H1 (cell line): ENCODE results near the gene BRD1. TPM values are rescaled to one million over a fixed set of nuclear protein-coding genes. Genes with fewer than 3 reads are reported as not detected.

Source experiments
- CTCF ChIA-PET: fragments of 300-600 bp; sonication (Branson Sonifier 250); formaldehyde crosslinking; loops from one replicate; lab custom pipeline; 2021; ENCODE audit not compliant: partially characterized antibody; lab: Charles Lee
- POLR2A ChIA-PET: fragments of 300-600 bp; sonication (Branson Sonifier 250); formaldehyde crosslinking; loops from one replicate; lab custom pipeline; 2021; ENCODE audit warnings: inconsistent platforms; ENCODE audit not compliant: partially characterized antibody; lab: Charles Lee
- DNase-seq, 2 experiments: peaks; one replicate each; pipeline versions ENCODE4 v3.0.0 to v3.0.0-alpha.2; 2010 to 2022; ENCODE audit warnings: low spot score in 2 of 2, low read depth in 1 of 2, mixed read lengths in 1 of 2
- FAIRE-seq: peaks from 2 replicates; lab custom pipeline; 2011; peaks lifted over from hg19 to GRCh38; lab: Jason Lieb, UNC
- H2AFZ ChIP-seq: 2 replicates; pipeline ENCODE4 v1.8.1; 2012; ENCODE audit warnings: low read length, inconsistent platforms
- H2AK5ac ChIP-seq: 2 replicates; pipeline ENCODE4 v1.6.1; 2013; ENCODE audit warnings: low read depth, low read length
- H2BK120ac ChIP-seq: replicated peaks from 2 replicates; pipeline ENCODE3; 2013; ENCODE audit warnings: low read depth, low read length, inconsistent platforms
- H2BK12ac ChIP-seq: 2 replicates; pipeline ENCODE4 v1.6.1; 2013; ENCODE audit warnings: low read depth, low read length
- H2BK15ac ChIP-seq: 2 replicates; pipeline ENCODE4 v1.6.1; 2013; ENCODE audit warnings: low read length
- H2BK20ac ChIP-seq: 2 replicates; pipeline ENCODE4 v1.6.1; 2013; ENCODE audit warnings: low read length
- H2BK5ac ChIP-seq: 2 replicates; pipeline ENCODE4 v1.6.1; 2013; ENCODE audit warnings: low read depth, low read length
- H3K14ac ChIP-seq: 2 replicates; pipeline ENCODE4 v1.6.1; 2013; ENCODE audit warnings: inconsistent platforms; ENCODE audit not compliant: insufficient read length
- H3K18ac ChIP-seq: 2 replicates; pipeline ENCODE4 v1.6.1; 2013; ENCODE audit warnings: low read length; ENCODE audit errors: extremely low read depth
- H3K23ac ChIP-seq: 2 replicates; pipeline ENCODE4 v1.6.1; 2013; ENCODE audit warnings: inconsistent platforms; ENCODE audit not compliant: insufficient read length
- H3K23me2 ChIP-seq: 2 replicates; pipeline ENCODE4 v1.6.1; 2013; ENCODE audit warnings: low read depth, low read length
- H3K27ac ChIP-seq: 2 replicates; pipeline ENCODE4 v1.6.1; 2011; ENCODE audit warnings: low read depth, low read length, inconsistent platforms
- H3K27me3 ChIP-seq, 4 experiments: replicated peaks in 1 of 4; 1 replicate in 1 of 4; 2 replicates in 3 of 4; pipeline versions ENCODE4 v1.6.1 to v1.8.1; 2011 to 2013; ENCODE audit warnings: low read length in 3 of 4, mild to moderate bottlenecking in 3 of 4, inconsistent platforms in 2 of 4, mixed read lengths in 2 of 4, moderate library complexity in 1 of 4; ENCODE audit not compliant: control insufficient read depth in 3 of 4, insufficient read depth in 3 of 4; ENCODE audit errors: extremely low read depth in 1 of 4
- H3K36me3 ChIP-seq, 4 experiments: 2 replicates each; pipeline versions ENCODE4 v1.6.1 to v1.8.1; 2011 to 2013; ENCODE audit warnings: mild to moderate bottlenecking in 4 of 4, low read length in 3 of 4, moderate library complexity in 2 of 4, control low read depth in 1 of 4, inconsistent platforms in 1 of 4; ENCODE audit not compliant: insufficient read depth in 4 of 4, control insufficient read depth in 2 of 4
- H3K4ac ChIP-seq: replicated peaks from 2 replicates; pipeline ENCODE3; 2013; ENCODE audit warnings: low read length, low read depth, mixed read lengths, inconsistent platforms; ENCODE audit not compliant: insufficient read length
- H3K4me1 ChIP-seq, 4 experiments: replicated peaks in 1 of 4; 1 replicate in 1 of 4; 2 replicates in 3 of 4; pipeline versions ENCODE4 v1.6.1 to v1.8.1; 2011 to 2013; ENCODE audit warnings: low read length in 3 of 4, inconsistent platforms in 2 of 4, mixed read lengths in 1 of 4; ENCODE audit not compliant: insufficient read depth in 4 of 4, control insufficient read depth in 3 of 4
- H3K4me2 ChIP-seq, 2 experiments: 2 replicates each; pipeline versions ENCODE4 v1.6.1 to v1.8.1; 2011 to 2013; ENCODE audit warnings: low read depth in 2 of 2, low read length in 2 of 2, control low read depth in 1 of 2, inconsistent platforms in 1 of 2, mild to moderate bottlenecking in 1 of 2; ENCODE audit not compliant: insufficient read depth in 1 of 2
- H3K4me3 ChIP-seq, 4 experiments: fragments of 200-600, 300-600 bp in 1 of 4; sonication (generic), shearing (Covaris generic), sonication (Bioruptor Twin) in 1 of 4; 2 replicates each; pipeline versions ENCODE4 v1.5.1 to v1.8.1; 2011 to 2016; ENCODE audit warnings: low read length in 4 of 4, low read depth in 3 of 4, control low read depth in 2 of 4, inconsistent platforms in 2 of 4, mild to moderate bottlenecking in 2 of 4, mixed read lengths in 1 of 4, moderate library complexity in 1 of 4; ENCODE audit not compliant: insufficient read depth in 2 of 4; ENCODE audit errors: extremely low read depth in 1 of 4
- H3K56ac ChIP-seq: replicated peaks from 2 replicates; pipeline ENCODE3; 2013; ENCODE audit warnings: low read depth, mild to moderate bottlenecking, mixed read lengths, low read length, inconsistent platforms; ENCODE audit not compliant: insufficient read length
- H3K79me1 ChIP-seq: 2 replicates; pipeline ENCODE4 v1.6.1; 2013; ENCODE audit warnings: low read depth, low read length, control low read depth
- H3K79me2 ChIP-seq, 2 experiments: 2 replicates each; pipeline versions ENCODE4 v1.6.1 to v1.8.1; 2012 to 2013; ENCODE audit warnings: low read length in 2 of 2, mild to moderate bottlenecking in 2 of 2, inconsistent platforms in 1 of 2; ENCODE audit not compliant: insufficient read depth in 2 of 2, control insufficient read depth in 1 of 2
- H3K9ac ChIP-seq, 4 experiments: replicated peaks in 1 of 4; 1 replicate in 1 of 4; 2 replicates in 3 of 4; pipeline versions ENCODE4 v1.6.1 to v1.8.1; 2011 to 2013; ENCODE audit warnings: low read depth in 3 of 4, low read length in 3 of 4, control low read depth in 2 of 4, mild to moderate bottlenecking in 2 of 4, moderate library complexity in 2 of 4, inconsistent platforms in 1 of 4; ENCODE audit errors: extremely low read depth in 1 of 4
- H3K9me3 ChIP-seq, 2 experiments: 2 replicates each; pipeline versions ENCODE4 v1.6.1 to v1.8.1; 2012 to 2013; ENCODE audit warnings: mild to moderate bottlenecking in 2 of 2, moderate library complexity in 2 of 2, control low read depth in 1 of 2, inconsistent platforms in 1 of 2, low read depth in 1 of 2, low read length in 1 of 2, mixed read lengths in 1 of 2; ENCODE audit not compliant: insufficient read depth in 2 of 2
- H4K20me1 ChIP-seq, 2 experiments: replicated peaks in 1 of 2; 2 replicates each; pipeline versions ENCODE3 to v1.8.1; 2011 to 2013; ENCODE audit warnings: inconsistent platforms in 2 of 2, low read length in 2 of 2, mild to moderate bottlenecking in 1 of 2; ENCODE audit not compliant: insufficient read depth in 2 of 2, control insufficient read depth in 1 of 2
- H4K5ac ChIP-seq: 2 replicates; pipeline ENCODE4 v1.6.1; 2013; ENCODE audit warnings: low read length, low read depth, mixed read lengths, inconsistent platforms; ENCODE audit not compliant: insufficient read length
- H4K8ac ChIP-seq: 2 replicates; pipeline ENCODE4 v1.8.0; 2013; ENCODE audit warnings: mild to moderate bottlenecking, moderate library complexity, low read length, inconsistent platforms; ENCODE audit not compliant: insufficient read depth; ENCODE audit errors: extremely low read depth
- H4K91ac ChIP-seq: replicated peaks from 2 replicates; pipeline ENCODE3; 2013; ENCODE audit warnings: low read length, mixed read lengths, inconsistent platforms; ENCODE audit not compliant: insufficient read length
- BCL11A ChIP-seq, 2 experiments: IDR thresholded peaks; one replicate each; pipeline ENCODE4 v1.6.1; 2011; ENCODE audit warnings: low read depth in 2 of 2, low read length in 2 of 2, mild to moderate bottlenecking in 2 of 2
- CBX8 ChIP-seq: fragments of 300-800, 300-1000 bp; sonication (generic); IDR thresholded peaks from 2 replicates; pipeline ENCODE4 v1.7.1; 2016; ENCODE audit warnings: low read depth, low read length, borderline replicate concordance
- CHD1 ChIP-seq: IDR thresholded peaks from 2 replicates; pipeline ENCODE4 v1.6.1; 2012; ENCODE audit warnings: low read depth, low read length, improper control_type of control experiment
- CREB1 ChIP-seq: IDR thresholded peaks from 2 replicates; pipeline ENCODE4 v1.6.1; 2012; ENCODE audit warnings: inconsistent platforms
- EGR1 ChIP-seq: IDR thresholded peaks from 2 replicates; pipeline ENCODE4 v1.6.1; 2011; ENCODE audit warnings: low read depth, low read length, borderline replicate concordance
- JUND ChIP-seq: IDR thresholded peaks from 2 replicates; pipeline ENCODE4 v1.6.1; 2011; ENCODE audit warnings: mild to moderate bottlenecking, improper control_type of control experiment, low read length
- KDM1A ChIP-seq: fragments of 200-600, 300-600 bp; sonication (generic); IDR thresholded peaks from 2 replicates; pipeline ENCODE4 v1.7.1; 2016; ENCODE audit warnings: mild to moderate bottlenecking, low read length, borderline replicate concordance
- MAX ChIP-seq: IDR thresholded peaks from 2 replicates; pipeline ENCODE4 v1.6.1; 2012; ENCODE audit warnings: inconsistent platforms
- POLR2A ChIP-seq, 2 experiments: IDR thresholded peaks; 1 replicate in 1 of 2; 2 replicates in 1 of 2; pipeline ENCODE4 v1.6.1; 2011; ENCODE audit warnings: low read depth in 2 of 2, low read length in 2 of 2, mild to moderate bottlenecking in 2 of 2; ENCODE audit errors: control extremely low read depth in 1 of 2
- RAD21 ChIP-seq, 2 experiments: IDR thresholded peaks in 1 of 2; conservative IDR thresholded peaks in 1 of 2; 2 replicates each; pipeline ENCODE4 v1.6.1; 2011; ENCODE audit warnings: low read depth in 2 of 2, low read length in 2 of 2, improper control_type of control experiment in 1 of 2, inconsistent platforms in 1 of 2, mild to moderate bottlenecking in 1 of 2, moderate library complexity in 1 of 2
- RXRA ChIP-seq: IDR thresholded peaks from 2 replicates; pipeline ENCODE4 v1.6.1; 2011; ENCODE audit warnings: low read depth, mild to moderate bottlenecking, low read length, moderate library complexity; ENCODE audit not compliant: insufficient read depth
- SIX5 ChIP-seq: IDR thresholded peaks from 2 replicates; pipeline ENCODE4 v1.6.1; 2011; ENCODE audit warnings: mild to moderate bottlenecking, low read depth, low read length
- SP1 ChIP-seq: IDR thresholded peaks from 2 replicates; pipeline ENCODE4 v1.6.1; 2011; ENCODE audit warnings: low read depth, low read length
- YY1 ChIP-seq: IDR thresholded peaks from 2 replicates; pipeline ENCODE4 v1.6.1; 2011; ENCODE audit warnings: low read depth, mild to moderate bottlenecking, low read length
- WGBS, 2 experiments: shearing (Covaris generic) in 1 of 2; methylation state at CpG; one replicate each; pipeline versions ENCODE4 v1.1.6 to v1.1.7; 2013 to 2015; ENCODE audit warnings: low lambda C conversion rate in 2 of 2, mixed read lengths in 2 of 2, inconsistent platforms in 1 of 2, low coverage in 1 of 2, missing lambda C conversion rate in 1 of 2; ENCODE audit not compliant: insufficient replicate concordance in 2 of 2, insufficient coverage in 1 of 2, insufficient read length in 1 of 2; ENCODE audit errors: extremely low coverage in 1 of 2, missing lambda C conversion rate in 1 of 2; 5-methylcytosine and 5-hydroxymethylcytosine counted together
- polyA plus RNA-seq, 7 experiments: library from polyadenylated mRNA; depleted of rRNA in 3 of 7; stranded (reverse) in 5 of 7; unstranded in 2 of 7; fragments of >200 nt in 5 of 7; fragments of 200-250 nt in 2 of 7; gene quantifications; 1 replicate in 5 of 7; 2 replicates in 1 of 7; 4 replicates in 1 of 7; pipeline versions ENCODE4 v1.2.1 to v1.2.3, GENCODE V29; 2011 to 2013; ENCODE audit warnings: missing spikeins in 2 of 7, mixed read lengths in 2 of 7
- total RNA-seq: library from RNA; stranded (reverse); fragmentation: NEBNext Ultra II Directional; extraction: Animal tissue kit (Norgen Biotek cat#: 25700); gene quantifications from 2 replicates; pipeline ENCODE4 v1.2.1, GENCODE V29; 2021

The BRD1 gene
- total and polyA plus RNA-seq, 2 of the 8 experiments (the other 6 are each of a cell fraction or from before 2014, with no cell fraction given), result 6.8 to 34.0 TPM

- WGBS, 2 experiments, result 89% methylated on average over 11 of the region's 11 CpGs; no CpG with 5 or more reads in 1 of the 2 experiments
- Histone ChIP-seq H3K4ac (no peak overlapping the region), H3K79me2 (peaks cover 33 to 99% of the 10 kb centered on the region in 2 experiments), H3K4me3 (no peak overlapping the region), H2AFZ (no peak overlapping the region), H4K91ac (no peak overlapping the region), H2AK5ac (no peak overlapping the region; the same call in 1 of the 2 replicates), H4K20me1 (peaks cover 21 to 53% of the 10 kb centered on the region in 2 experiments), H3K4me1 (no peaks in the 10 kb centered on the region), H3K27me3 (no peaks in the 10 kb centered on the region), H3K36me3 (peaks cover 0 to 10% (median 6%) of the 10 kb centered on the region in 4 experiments; a peak in 5 of 8 replicates), H2BK20ac (no peak overlapping the region), H3K79me1 (peaks cover 13% of the 10 kb centered on the region), H2BK15ac (no peak overlapping the region), H3K27ac (no peak overlapping the region), H3K9ac (no peak overlapping the region), H2BK5ac (no peak overlapping the region), H3K23ac (no peak overlapping the region), H2BK12ac (no peak overlapping the region), H3K56ac (no peak overlapping the region), H2BK120ac (no peak overlapping the region), H3K9me3 (no peaks in the 10 kb centered on the region), H4K5ac (no peak overlapping the region), H3K23me2 (no peaks in the 10 kb centered on the region), H4K8ac (no peak overlapping the region), H3K4me2 (no peak overlapping the region), H3K18ac (no peak overlapping the region), H3K14ac (no peak overlapping the region)
- DNase-seq (no peak), FAIRE-seq (no peak)
- POLR2A ChIA-PET, result interaction anchor here (1.6 kb wide), 2 partner anchors 8 to 13 kb away, joined by 4 to 5 read pairs; no protein-coding TSS in a partner anchor
- CTCF ChIA-PET, result interaction anchor here (0.7 to 1.7 kb wide), 3 partner anchors 10 to 26 kb away, joined by 3 to 6 read pairs (median 5); no protein-coding TSS in a partner anchor
- no peak for TF ChIP-seq JUND
- TF ChIP-seq KDM1A, result no peak
- no peak for TF ChIP-seq SIX5
- TF ChIP-seq CHD1, result no peak
- TF ChIP-seq SP1, result no peak
- TF ChIP-seq CREB1, result no peak
- no peak for TF ChIP-seq YY1
- TF ChIP-seq RXRA, result no peak
- no peak for TF ChIP-seq CBX8
- no peak for TF ChIP-seq POLR2A (IDR thresholded peaks at IDR 0.05; ENCODE audit: control extremely low read depth in 1 of 2, low read depth in 2 of 2, low read length in 2 of 2)
- no peak for TF ChIP-seq RAD21 (IDR thresholded peaks at IDR 0.05 in 1 of 2, conservative IDR thresholded peaks at IDR 0.05 in 1 of 2; ENCODE audit: low read depth in 2 of 2, low read length in 2 of 2)
- TF ChIP-seq EGR1, result no peak
- no peak for TF ChIP-seq MAX
- no peak for TF ChIP-seq BCL11A (IDR thresholded peaks at IDR 0.05; ENCODE audit: low read depth in 2 of 2, low read length in 2 of 2)
Measured at GRCh38 chr22:49812838-49813237, 14.8 kb downstream of the BRD1 start.
